HepG2 (cell line): ENCODE measurements around the gene GPBAR1. TPM values are rescaled to one million over a fixed set of nuclear protein-coding genes. Genes with fewer than 3 reads are reported as not detected.

ENCODE experiments used
- ATAC-seq: fragments of 200-7000 bp; cut with Tn5 transposase; 3 replicates; pipeline ENCODE4 v1.9.1; 2020; ENCODE audit warnings: mild to moderate bottlenecking, moderate library complexity
- BruUV-seq: library from RNA; stranded (reverse); fragments of 400-500 nt; replicated peaks from 2 replicates; lab custom pipeline; 2021; lab: Mats Ljungman, UMichigan
- CTCF ChIA-PET: fragments of 300-600 bp; formaldehyde crosslinking; extraction: SDS; loops from one replicate; lab custom pipeline; 2021; ENCODE audit warnings: low total read pairs, inconsistent platforms, low intra/inter-chr PET ratio; lab: Yijun Ruan, JAX
- POLR2A ChIA-PET: fragments of 350-600 bp; sonication (Branson Sonifier 250); formaldehyde crosslinking; loops from one replicate; lab custom pipeline; 2020; ENCODE audit warnings: antibody characterized with exemption, inconsistent platforms; lab: Yijun Ruan, JAX
- DNase-seq: peaks from one replicate; pipeline ENCODE4 v3.0.0-alpha.2; 2015; ENCODE audit warnings: low spot score
- FAIRE-seq: peaks from 3 replicates; lab custom pipeline; 2011; peaks lifted over from hg19 to GRCh38; lab: Jason Lieb, UNC
- H2AFZ ChIP-seq: one replicate; pipeline ENCODE4 v1.6.1; 2011; ENCODE audit warnings: low read length, inconsistent platforms
- H3K27ac ChIP-seq: fragments of 300-600 bp; 3 replicates; pipeline ENCODE4 v1.8.0; 2011; ENCODE audit warnings: mixed run types, mild to moderate bottlenecking, mixed read lengths, low read length, inconsistent platforms; ENCODE audit not compliant: insufficient read depth; ENCODE audit errors: extremely low read length
- H3K27me3 ChIP-seq, 2 experiments: fragments of 200-600 bp in 1 of 2; 2 replicates in 1 of 2; 3 replicates in 1 of 2; pipeline versions ENCODE4 v1.6.0 to v1.8.0; 2011; ENCODE audit warnings: low read length in 2 of 2, mild to moderate bottlenecking in 2 of 2, moderate library complexity in 2 of 2, inconsistent platforms in 1 of 2; ENCODE audit not compliant: insufficient read depth in 2 of 2, control insufficient read depth in 1 of 2
- H3K36me3 ChIP-seq, 2 experiments: fragments of 200-600 bp in 1 of 2; replicated peaks in 1 of 2; 2 replicates in 1 of 2; 3 replicates in 1 of 2; pipeline versions ENCODE4 v1.5.1 to v1.8.0; 2011; ENCODE audit warnings: low read length in 2 of 2, inconsistent platforms in 1 of 2; ENCODE audit not compliant: insufficient read depth in 2 of 2, control insufficient read depth in 1 of 2
- H3K4me1 ChIP-seq: 2 replicates; pipeline ENCODE4 v1.5.1; 2012; ENCODE audit warnings: low read length, inconsistent platforms; ENCODE audit not compliant: insufficient read depth
- H3K4me2 ChIP-seq: 2 replicates; pipeline ENCODE4 v1.6.0; 2011; ENCODE audit warnings: low read depth, low read length, inconsistent platforms
- H3K4me3 ChIP-seq, 3 experiments: fragments of 200-600 bp in 1 of 3; sonication (generic), shearing (Covaris generic) in 1 of 3; replicated peaks in 1 of 3; 2 replicates each; pipeline ENCODE4 v1.5.1; 2011 to 2016; ENCODE audit warnings: low read length in 3 of 3, inconsistent platforms in 2 of 3, low read depth in 2 of 3, mild to moderate bottlenecking in 2 of 3, control low read depth in 1 of 3, mixed read lengths in 1 of 3; ENCODE audit not compliant: insufficient read depth in 1 of 3
- H3K79me2 ChIP-seq: one replicate; pipeline ENCODE4 v1.6.1; 2011; ENCODE audit warnings: low read length, inconsistent platforms; ENCODE audit not compliant: insufficient read depth
- H3K9ac ChIP-seq: 2 replicates; pipeline ENCODE4 v1.6.0; 2011; ENCODE audit warnings: mild to moderate bottlenecking, low read depth, low read length, inconsistent platforms; ENCODE audit not compliant: insufficient read depth
- H3K9me3 ChIP-seq: 2 replicates; pipeline ENCODE4 v1.5.1; 2012; ENCODE audit warnings: mild to moderate bottlenecking, low read length
- H4K20me1 ChIP-seq: 2 replicates; pipeline ENCODE4 v1.6.0; 2011; ENCODE audit warnings: inconsistent platforms, mild to moderate bottlenecking, low read length, moderate library complexity; ENCODE audit not compliant: insufficient read depth
- EED ChIP-seq: sonication (generic); formaldehyde crosslinking; IDR thresholded peaks from 2 replicates; pipeline ENCODE4 v1.5.0; 2020; ENCODE audit warnings: mild to moderate bottlenecking, missing genetic modification reagents
- WGBS: methylation state at CpG from one replicate; pipeline ENCODE4 v1.1.6; 2017; ENCODE audit warnings: low lambda C conversion rate; 5-methylcytosine and 5-hydroxymethylcytosine counted together
- in situ Hi-C: cut with HindIII; loops from 2 replicates; pipeline ENCODE4 v1.10.0; 2017; ENCODE audit warnings: low pct_unique_long_range_greater_than_20kb; ENCODE audit not compliant: extremely low pct_ligation_motif_present
- intact Hi-C: fragments of 100-400 bp; cut with micrococcal nuclease; formaldehyde crosslinking; loops from one replicate; pipeline ENCODE4 v1.10.0; 2022; ENCODE audit not compliant: unreplicated experiment
- microRNA-seq: library from miRNA; unstranded; fragments of <30 nt; microRNA quantifications from one replicate; pipeline ENCODE4, GENCODE V29; 2020
- polyA plus RNA-seq, 8 experiments: library from polyadenylated mRNA; depleted of rRNA in 3 of 8; stranded (reverse) in 7 of 8; unstranded in 1 of 8; fragments of >200 nt; fragmentation: Illumina TruSeq in 4 of 8; extraction: Trizol in 4 of 8; gene quantifications; 2 replicates each; pipeline versions ENCODE4 v1.2.1 to v1.2.3, GENCODE V29; 2011 to 2016; ENCODE audit warnings: low read depth in 4 of 8, missing spikeins in 1 of 8, mixed read lengths in 1 of 8; ENCODE audit not compliant: insufficient read depth in 1 of 8
- total RNA-seq, 5 experiments: library from RNA; depleted of rRNA; stranded (reverse); fragments of >200 nt; fragmentation: Illumina TruSeq; extraction: Trizol; gene quantifications; 2 replicates each; pipeline ENCODE4 v1.2.3, GENCODE V29; 2016; ENCODE audit warnings: low read depth in 1 of 5
- TF ChIP-seq, protein P1 (sequence below): sonication (generic); formaldehyde crosslinking; IDR thresholded peaks from 2 replicates; pipeline ENCODE4 v1.4.0; 2020; ENCODE audit warnings: missing genetic modification reagents, mild to moderate bottlenecking, borderline replicate concordance

GPBAR1 gene
- total and polyA plus RNA-seq, 2 of the 13 experiments (the other 11 are each of a cell fraction or from before 2014, with no cell fraction given), result 0.05 to 0.09 TPM

DNA sequence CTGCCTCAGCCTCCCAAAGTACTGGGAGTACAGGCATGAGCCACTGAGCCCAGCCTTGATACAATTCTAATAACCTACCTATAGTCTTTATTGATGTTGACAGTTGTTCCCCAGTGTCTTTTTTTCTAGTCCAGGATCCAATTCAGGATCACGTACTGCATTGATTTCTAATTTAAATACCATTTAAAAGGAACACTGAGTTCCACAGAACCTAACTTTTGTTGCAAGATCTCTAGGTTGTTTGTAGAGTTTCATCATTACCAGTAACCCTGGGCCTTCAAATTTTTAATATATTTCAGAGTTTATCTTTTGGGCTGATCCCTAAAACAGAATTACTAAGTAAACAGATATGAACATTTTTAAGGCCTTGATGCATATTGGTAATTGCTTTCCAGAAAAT is 52.5 kb downstream of the GPBAR1 start:
- TF ChIP-seq EED (CRISPR knock-in tag), result no peak
- TF ChIP-seq, protein P1, sequence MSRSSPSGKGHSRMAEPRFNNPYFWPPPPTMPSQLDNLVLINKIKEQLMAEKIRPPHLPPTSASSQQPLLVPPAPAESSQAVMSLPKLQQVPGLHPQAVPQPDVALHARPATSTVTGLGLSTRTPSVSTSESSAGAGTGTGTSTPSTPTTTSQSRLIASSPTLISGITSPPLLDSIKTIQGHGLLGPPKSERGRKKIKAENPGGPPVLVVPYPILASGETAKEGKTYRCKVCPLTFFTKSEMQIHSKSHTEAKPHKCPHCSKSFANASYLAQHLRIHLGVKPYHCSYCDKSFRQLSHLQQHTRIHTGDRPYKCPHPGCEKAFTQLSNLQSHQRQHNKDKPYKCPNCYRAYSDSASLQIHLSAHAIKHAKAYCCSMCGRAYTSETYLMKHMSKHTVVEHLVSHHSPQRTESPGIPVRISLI (CRISPR knock-in tag), result no peak
- TF ChIP-seq, all 625 proteins: peak for 0
- Histone ChIP-seq H3K9me3 (no peaks in the 10 kb centered on the region), H3K4me3 (no peak overlapping the region), H3K9ac (no peak overlapping the region), H3K79me2 (no peaks in the 10 kb centered on the region), H3K4me2 (peak overlapping the region; percentile 16; the same call in 1 of the 2 replicates), H3K4me1 (peaks cover 78% of the 10 kb centered on the region), H3K27ac (no peak overlapping the region), H3K36me3 (no peaks in the 10 kb centered on the region), H4K20me1 (no peaks in the 10 kb centered on the region), H2AFZ (no peak overlapping the region), H3K27me3 (no peaks in the 10 kb centered on the region)
- FAIRE-seq, result no peak
- WGBS, result 10% methylated on average over 1 of the region's 1 CpG
- DNase-seq, result no peak
- ChIA-PET POLR2A (interaction anchor here (1.7 kb wide), 1 partner anchor 87 kb away, joined by 8 read pairs; the partner anchor contains the start of gene CTDSP1), CTCF (no interaction called here)
- BruUV-seq, result no TSS peak
- in situ Hi-C loops, result no loop called here
- ATAC-seq, result no peak
- intact Hi-C loops, result loop anchor here (2.0 kb wide), 1 partner anchor 41 kb away; no protein-coding TSS in a partner anchor

Small RNA genes within 50 kb of the gene (microRNA-seq; reads per million reads assigned to microRNA genes)
- 1.9 reads per million, percentile 8 among the genes with 10 or more reads in this experiment for gene MIR6513

Other genes with a start within 250 kb of the GPBAR1 start
- gene RUFY4, start 191.8 kb upstream of the GPBAR1 start, total RNA-seq (2016; rRNA removed; fragmentation: Illumina TruSeq; extraction: Trizol), result not detected in 2 replicates
- not detected in 2 replicates for gene RUFY4, start 191.8 kb upstream of the GPBAR1 start, polyA plus RNA-seq (2011; rRNA removed)
- not detected in 2 replicates for gene CXCR2, start 135.0 kb upstream of the GPBAR1 start, total RNA-seq (2016; rRNA removed; fragmentation: Illumina TruSeq; extraction: Trizol)
- not detected in 2 replicates for gene CXCR2, start 135.0 kb upstream of the GPBAR1 start, polyA plus RNA-seq (2011; rRNA removed)
- not detected in 2 replicates for gene CXCR1, start 94.1 kb upstream of the GPBAR1 start, total RNA-seq (2016; rRNA removed; fragmentation: Illumina TruSeq; extraction: Trizol)
- not detected in 2 replicates for gene CXCR1, start 94.1 kb upstream of the GPBAR1 start, polyA plus RNA-seq (2011; rRNA removed)
- 168 and 201 TPM in 2 replicates for gene ARPC2, start 43.8 kb upstream of the GPBAR1 start, total RNA-seq (2016; rRNA removed; fragmentation: Illumina TruSeq; extraction: Trizol)
- 257 and 303 TPM in 2 replicates for gene ARPC2, start 43.8 kb upstream of the GPBAR1 start, polyA plus RNA-seq (2011; rRNA removed)
- 186 and 241 TPM in 2 replicates for gene AAMP, start 9.1 kb downstream of the GPBAR1 start, total RNA-seq (2016; rRNA removed; fragmentation: Illumina TruSeq; extraction: Trizol)
- gene AAMP, start 9.1 kb downstream of the GPBAR1 start, polyA plus RNA-seq (2011; rRNA removed), result 110 and 119 TPM in 2 replicates
- 50.0 and 55.9 TPM in 2 replicates for gene PNKD, start 9.5 kb downstream of the GPBAR1 start, total RNA-seq (2016; rRNA removed; fragmentation: Illumina TruSeq; extraction: Trizol)
- gene PNKD, start 9.5 kb downstream of the GPBAR1 start, polyA plus RNA-seq (2011; rRNA removed), result 78.0 and 80.4 TPM in 2 replicates
- gene TMBIM1, start 31.5 kb downstream of the GPBAR1 start, total RNA-seq (2016; rRNA removed; fragmentation: Illumina TruSeq; extraction: Trizol), result 69.7 and 139 TPM in 2 replicates
- gene TMBIM1, start 31.5 kb downstream of the GPBAR1 start, polyA plus RNA-seq (2011; rRNA removed), result 127 and 181 TPM in 2 replicates
- 0.22 TPM in 1 of 2 replicates, not detected in the other for gene CATIP, start 95.8 kb downstream of the GPBAR1 start, total RNA-seq (2016; rRNA removed; fragmentation: Illumina TruSeq; extraction: Trizol)
- 0.07 and 0.09 TPM in 2 replicates for gene CATIP, start 95.8 kb downstream of the GPBAR1 start, polyA plus RNA-seq (2011; rRNA removed)
- 0.21 and 0.33 TPM in 2 replicates for gene SLC11A1, start 121.3 kb downstream of the GPBAR1 start, total RNA-seq (2016; rRNA removed; fragmentation: Illumina TruSeq; extraction: Trizol)
- gene SLC11A1, start 121.3 kb downstream of the GPBAR1 start, polyA plus RNA-seq (2011; rRNA removed), result 2.3 and 2.5 TPM in 2 replicates
- gene CTDSP1, start 138.9 kb downstream of the GPBAR1 start, total RNA-seq (2016; rRNA removed; fragmentation: Illumina TruSeq; extraction: Trizol), result 78.5 and 91.0 TPM in 2 replicates
- 268 and 270 TPM in 2 replicates for gene CTDSP1, start 138.9 kb downstream of the GPBAR1 start, polyA plus RNA-seq (2011; rRNA removed)
- gene VIL1, start 158.1 kb downstream of the GPBAR1 start, total RNA-seq (2016; rRNA removed; fragmentation: Illumina TruSeq; extraction: Trizol), result 301 and 337 TPM in 2 replicates
- 287 and 352 TPM in 2 replicates for gene VIL1, start 158.1 kb downstream of the GPBAR1 start, polyA plus RNA-seq (2011; rRNA removed)